GM12878 (cell line): Measurements from ENCODE around the gene ZNF513. TPM values are rescaled to one million over a fixed set of nuclear protein-coding genes. Genes with fewer than 3 reads are reported as not detected.
A peak's percentile ranks its signal among the peaks of the same experiment; 100 is the strongest.

Experiments
- CBFB ChIP-seq: IDR thresholded peaks from 2 replicates; pipeline ENCODE4 v1.6.1; 2016; ENCODE audit warnings: antibody characterized with exemption, low read depth
- CUX1 ChIP-seq: IDR thresholded peaks from 2 replicates; pipeline ENCODE4 v1.6.1; 2012; ENCODE audit warnings: improper control_type of control experiment, low read depth, low read length; ENCODE audit not compliant: insufficient replicate concordance
- DPF2 ChIP-seq: fragments of 450-650 bp; IDR thresholded peaks from 2 replicates; pipeline ENCODE4 v1.6.1; 2017; ENCODE audit warnings: mild to moderate bottlenecking
- HDAC2 ChIP-seq: fragments of 200-600 bp; sonication (generic); IDR thresholded peaks from 2 replicates; pipeline ENCODE4 v1.6.1; 2017
- HDAC6 ChIP-seq: fragments of 200-600 bp; sonication (generic); IDR thresholded peaks from one replicate; pipeline ENCODE4 v1.8.0; 2017; ENCODE audit warnings: antibody characterized with exemption; ENCODE audit not compliant: unreplicated experiment
- IKZF1 ChIP-seq: fragments of 450-650 bp; conservative IDR thresholded peaks from 2 replicates; pipeline ENCODE4 v1.6.1; 2017; ENCODE audit warnings: antibody characterized with exemption, mild to moderate bottlenecking
- IRF4 ChIP-seq: IDR thresholded peaks from 2 replicates; pipeline ENCODE4 v1.6.1; 2011; ENCODE audit warnings: low read depth, low read length
- SMAD5 ChIP-seq: IDR thresholded peaks from 2 replicates; pipeline ENCODE4 v1.6.1; 2016; ENCODE audit warnings: antibody characterized with exemption, low read depth
- YY1 ChIP-seq: IDR thresholded peaks from 2 replicates; pipeline ENCODE4 v1.6.1; 2011; ENCODE audit warnings: low read depth, mild to moderate bottlenecking, low read length
- ZZZ3 ChIP-seq: IDR thresholded peaks from 2 replicates; pipeline ENCODE4 v1.6.1; 2011; ENCODE audit warnings: low read depth; ENCODE audit not compliant: control insufficient read depth, insufficient read length
- polyA plus RNA-seq, 11 experiments: library from polyadenylated mRNA; depleted of rRNA in 4 of 11; unstranded in 6 of 11; stranded (reverse) in 5 of 11; fragments of >200 nt; fragmentation: Nextera tagmentation in 4 of 11; fragmentation: Illumina TruSeq in 1 of 11; extraction: Ambion mirVana in 4 of 11; extraction: Trizol in 1 of 11; gene quantifications; 1 replicate in 1 of 11; 2 replicates in 10 of 11; pipeline versions ENCODE4 v1.2.1 to v1.2.3, GENCODE V29; 2011 to 2016; ENCODE audit warnings: inconsistent platforms in 2 of 11, missing spikeins in 2 of 11, low read depth in 1 of 11
- total RNA-seq, 4 experiments: library from RNA; depleted of rRNA in 3 of 4; stranded (reverse); fragments of >200 nt in 3 of 4; fragmentation: Illumina TruSeq in 1 of 4; extraction: Trizol in 1 of 4; gene quantifications; 2 replicates each; pipeline versions ENCODE4 v1.2.1 to v1.2.3, GENCODE V29; 2013 to 2021

Gene ZNF513
- total and polyA plus RNA-seq, 10 of the 15 experiments (the other 5 are each of a cell fraction or from before 2014, with no cell fraction given) = 0.06 to 16.4 (median 5.6) TPM

- no peak for TF ChIP-seq CUX1
- TF ChIP-seq CBFB = no peak; the same call in 1 of the 2 replicates
- peak; percentile 95 for TF ChIP-seq YY1
- no peak for TF ChIP-seq HDAC2
- TF ChIP-seq HDAC6 = peak; percentile 20
- TF ChIP-seq IKZF1 = peak; percentile 100
- peak; percentile 36; the same call in 1 of the 2 replicates for TF ChIP-seq DPF2
- peak; percentile 32; the same call in 1 of the 2 replicates for TF ChIP-seq IRF4
- no peak for TF ChIP-seq SMAD5
- TF ChIP-seq ZZZ3 = no peak
Measured at GRCh38 chr2:27370026-27370815, 10.3 kb downstream of the ZNF513 start, which contains the start of the genes EIF2B4 and SNX17 (continued).
